ENCODE data around the gene DPYSL4. TPM values are rescaled to one million over a fixed set of nuclear protein-coding genes. Genes with fewer than 3 reads are reported as not detected.

The DPYSL4 gene
- total RNA-seq, 1 experiment from 2014 or later: 9.9 TPM

- TF ChIP-seq SIN3A (IDR thresholded peaks at IDR 0.05; ENCODE audit: borderline replicate concordance, insufficient read depth, low read depth, low read length): no peak
- Histone ChIP-seq H3K4me1 (ENCODE audit: control insufficient read depth, insufficient read depth, low read length) (no peaks in the 10 kb centered on the region), H3K9me3 (ENCODE audit: control insufficient read depth, insufficient read depth, low read depth, low read length) (no peaks in the 10 kb centered on the region), H3K27me3 (ENCODE audit: control insufficient read depth, insufficient read depth, low read length) (no peaks in the 10 kb centered on the region), H3K36me3 (ENCODE audit: control insufficient read depth, insufficient read depth, low read length) (no peaks in the 10 kb centered on the region), H3K4me3 (ENCODE audit: low read depth in 2 of 2, low read length in 2 of 2) (no peak overlapping the region), H3K27ac (ENCODE audit: low read length) (no peak overlapping the region)
- in situ Hi-C loops (cut with HindIII; ENCODE audit: low pct_unique_long_range_greater_than_20kb, low sequenced_read_pairs) (no loop called here), intact Hi-C loops (cut with micrococcal nuclease; ENCODE audit: unreplicated experiment) (loop anchor here (10.0 kb wide), 1 partner anchor 103 kb away; no protein-coding TSS in a partner anchor)
- DNase-seq (ENCODE audit: low read depth, low spot score): no peak
- ChIA-PET POLR2A (no interaction called here), CTCF (no interaction called here)
- BruUV-seq (replicated peaks): no TSS peak
- no peak for ATAC-seq
Observed at GRCh38 chr10:132138133-132138532, 48.6 kb upstream of the DPYSL4 start.

GRCh38 chr10:132138596-132138995 is 48.2 kb upstream of the DPYSL4 start:
- ChIA-PET CTCF (no interaction called here), POLR2A (no interaction called here)
- no TSS peak for BruUV-seq (replicated peaks)
- in situ Hi-C loops (cut with HindIII; ENCODE audit: low pct_unique_long_range_greater_than_20kb, low sequenced_read_pairs): no loop called here
- Histone ChIP-seq H3K4me1 (ENCODE audit: control insufficient read depth, insufficient read depth, low read length) (no peaks in the 10 kb centered on the region), H3K4me3 (ENCODE audit: low read depth in 2 of 2, low read length in 2 of 2) (no peak overlapping the region), H3K27me3 (ENCODE audit: control insufficient read depth, insufficient read depth, low read length) (no peaks in the 10 kb centered on the region), H3K27ac (ENCODE audit: low read length) (no peak overlapping the region), H3K36me3 (ENCODE audit: control insufficient read depth, insufficient read depth, low read length) (no peaks in the 10 kb centered on the region), H3K9me3 (ENCODE audit: control insufficient read depth, insufficient read depth, low read depth, low read length) (no peaks in the 10 kb centered on the region)
- TF ChIP-seq CTCF (IDR thresholded peaks at IDR 0.05) (no peak), POLR2AphosphoS5 (IDR thresholded peaks at IDR 0.05; ENCODE audit: low read depth, low read length) (no peak), TCF7L2 (IDR thresholded peaks at IDR 0.05; ENCODE audit: low read depth, low read length) (no peak), SIN3A (IDR thresholded peaks at IDR 0.05; ENCODE audit: borderline replicate concordance, insufficient read depth, low read depth, low read length) (no peak), REST (IDR thresholded peaks at IDR 0.05; ENCODE audit: insufficient read depth in 1 of 2, low read depth in 2 of 2, low read length in 1 of 2) (no peak)
- DNase-seq (ENCODE audit: low read depth, low spot score) (no peak), ATAC-seq (no peak)
- intact Hi-C loops (cut with micrococcal nuclease; ENCODE audit: unreplicated experiment): loop anchor here (10.0 kb wide), 1 partner anchor 104 kb away; no protein-coding TSS in a partner anchor

GRCh38 chr10:132139526-132139925 is 47.2 kb upstream of the DPYSL4 start:
- Histone ChIP-seq H3K4me3 (ENCODE audit: low read depth in 2 of 2, low read length in 2 of 2) (no peak overlapping the region), H3K27ac (ENCODE audit: low read length) (no peak overlapping the region), H3K27me3 (ENCODE audit: control insufficient read depth, insufficient read depth, low read length) (no peaks in the 10 kb centered on the region), H3K9me3 (ENCODE audit: control insufficient read depth, insufficient read depth, low read depth, low read length) (no peaks in the 10 kb centered on the region), H3K36me3 (ENCODE audit: control insufficient read depth, insufficient read depth, low read length) (no peaks in the 10 kb centered on the region), H3K4me1 (ENCODE audit: control insufficient read depth, insufficient read depth, low read length) (no peaks in the 10 kb centered on the region)
- ChIA-PET POLR2A (no interaction called here), CTCF (no interaction called here)
- no TSS peak for BruUV-seq (replicated peaks)
- DNase-seq (ENCODE audit: low read depth, low spot score) (no peak), ATAC-seq (no peak)
- intact Hi-C loops (cut with micrococcal nuclease; ENCODE audit: unreplicated experiment): loop anchor here (10.0 kb wide), 1 partner anchor 105 kb away; no protein-coding TSS in a partner anchor
- in situ Hi-C loops (cut with HindIII; ENCODE audit: low pct_unique_long_range_greater_than_20kb, low sequenced_read_pairs): no loop called here
- TF ChIP-seq CTCF (IDR thresholded peaks at IDR 0.05) (no peak), REST (IDR thresholded peaks at IDR 0.05; ENCODE audit: insufficient read depth in 1 of 2, low read depth in 2 of 2, low read length in 1 of 2) (no peak), SIN3A (IDR thresholded peaks at IDR 0.05; ENCODE audit: borderline replicate concordance, insufficient read depth, low read depth, low read length) (no peak), POLR2AphosphoS5 (IDR thresholded peaks at IDR 0.05; ENCODE audit: low read depth, low read length) (no peak), TCF7L2 (IDR thresholded peaks at IDR 0.05; ENCODE audit: low read depth, low read length) (no peak)

Data from Panc1 (cell line).